ENCODE results near the gene ACIN1.
"Not testable (repeated sequence)": the region's sequence is repeated elsewhere in the genome, so short reads cannot be mapped to it uniquely, and the experiment has no call there.

The ACIN1 gene

GRCh38 chr14:23035303-23036144 is 59.4 kb downstream of the ACIN1 start:
- DNase-seq, result no peak

- no peak for DNase-seq
Measured at GRCh38 chr14:23034498-23035302, 60.2 kb downstream of the ACIN1 start, which contains the start of gene PSMB5. Gene PSMB5 (minus strand): TSS chr14:23034900. CDS start chr14:23034881, 19 bp downstream.

GRCh38 chr14:23033801-23034497 is 61.0 kb downstream of the ACIN1 start:
- DNase-seq, result no peak

- no peak for DNase-seq
Measured at GRCh38 chr14:23033251-23033727, 61.6 kb downstream of the ACIN1 start.

GRCh38 chr14:23030936-23031335 is 64.0 kb downstream of the ACIN1 start:
- DNase-seq, result no peak

GRCh38 chr14:23028799-23029198 is 66.1 kb downstream of the ACIN1 start:
- DNase-seq, result no peak

- no peak for DNase-seq
Measured at GRCh38 chr14:23025151-23025814, 69.7 kb downstream of the ACIN1 start.

GRCh38 chr14:23024612-23025075 is 70.3 kb downstream of the ACIN1 start:
- DNase-seq, result no peak

- no peak for DNase-seq
Measured at GRCh38 chr14:23023795-23024152, 71.2 kb downstream of the ACIN1 start.

GRCh38 chr14:23023022-23023794 is 71.7 kb downstream of the ACIN1 start:
- no peak for DNase-seq

GRCh38 chr14:23021889-23022442 is 73.0 kb downstream of the ACIN1 start:
- DNase-seq, result no peak

GRCh38 chr14:23021434-23021833 is 73.5 kb downstream of the ACIN1 start:
- DNase-seq, result no peak

- DNase-seq, result no peak
Measured at GRCh38 chr14:23020143-23021128, 74.5 kb downstream of the ACIN1 start.

- no peak for DNase-seq
Measured at GRCh38 chr14:23018107-23018506, 76.8 kb downstream of the ACIN1 start.

GRCh38 chr14:23017091-23017490 is 77.8 kb downstream of the ACIN1 start:
- no peak for DNase-seq

- no peak for DNase-seq
Measured at GRCh38 chr14:23015618-23016017, 79.3 kb downstream of the ACIN1 start.

GRCh38 chr14:23013749-23014054 is 81.2 kb downstream of the ACIN1 start:
- DNase-seq, result not testable (repeated sequence)

GRCh38 chr14:23013054-23013748 is 81.7 kb downstream of the ACIN1 start:
- no peak for DNase-seq

- DNase-seq, result peak; percentile 41 to 84
Measured at GRCh38 chr14:23009939-23010726, 84.8 kb downstream of the ACIN1 start, which contains the start of gene C14orf93. Gene C14orf93 (minus strand): TSS chr14:23010143. CDS start chr14:22999023, 11,120 bp downstream.
